BE2C (cell line): Measurements from ENCODE around the gene VAV2.

Experiments
- DNase-seq: peaks from one replicate; pipeline ENCODE4 v3.0.0-alpha.2; 2020
- H3K27me3 ChIP-seq: fragments of 250-450 bp; sonication (Bioruptor Pico); 2 replicates; pipeline ENCODE4 v1.5.1; 2020; ENCODE audit warnings: mild to moderate bottlenecking
- H3K36me3 ChIP-seq: fragments of 250-450 bp; sonication (Bioruptor Pico); 2 replicates; pipeline ENCODE4 v1.5.1; 2020; ENCODE audit warnings: mild to moderate bottlenecking
- H3K4me1 ChIP-seq: fragments of 250-450 bp; sonication (Bioruptor Pico); 2 replicates; pipeline ENCODE4 v1.5.1; 2020
- H3K4me3 ChIP-seq: 2 replicates; pipeline ENCODE4 v1.5.1; 2011; ENCODE audit warnings: low read depth, low read length
- H3K9me3 ChIP-seq: fragments of 250-450 bp; sonication (Bioruptor Pico); 2 replicates; pipeline ENCODE4 v1.5.1; 2020
- CTCF ChIP-seq: IDR thresholded peaks from 2 replicates; pipeline ENCODE4 v1.5.1; 2012; ENCODE audit warnings: mild to moderate bottlenecking, low read depth, low read length

VAV2 gene

GRCh38 chr9:133886563-133887501 is 105.3 kb downstream of the VAV2 start:
- H3K36me3 ChIP-seq: peaks cover 7% of the 10 kb centered on the region; the same call in 1 of the 2 replicates
- H3K4me3 ChIP-seq: no peak overlapping the region
- no peaks in the 10 kb centered on the region for H3K27me3 ChIP-seq
- no peak for DNase-seq
- TF ChIP-seq CTCF: no peak
- no peaks in the 10 kb centered on the region for H3K9me3 ChIP-seq
- peaks cover 64% of the 10 kb centered on the region for H3K4me1 ChIP-seq

GRCh38 chr9:133884907-133885744 is 107.0 kb downstream of the VAV2 start:
- TF ChIP-seq CTCF: no peak
- H3K36me3 ChIP-seq: peaks cover 2% of the 10 kb centered on the region; the same call in 1 of the 2 replicates
- no peak overlapping the region for H3K4me3 ChIP-seq
- H3K4me1 ChIP-seq: peaks cover 76% of the 10 kb centered on the region
- H3K9me3 ChIP-seq: no peaks in the 10 kb centered on the region
- no peaks in the 10 kb centered on the region for H3K27me3 ChIP-seq
- DNase-seq: no peak

- no peak for DNase-seq
- Histone ChIP-seq H3K36me3 (peaks cover 2% of the 10 kb centered on the region; the same call in 1 of the 2 replicates), H3K9me3 (no peaks in the 10 kb centered on the region), H3K4me1 (peaks cover 75% of the 10 kb centered on the region), H3K4me3 (no peak overlapping the region), H3K27me3 (no peaks in the 10 kb centered on the region)
- TF ChIP-seq CTCF: no peak
Observed at GRCh38 chr9:133882849-133883755, 109.0 kb downstream of the VAV2 start.

- no peak overlapping the region for H3K4me3 ChIP-seq
- peaks cover 79% of the 10 kb centered on the region for H3K4me1 ChIP-seq
- H3K36me3 ChIP-seq: no peaks in the 10 kb centered on the region
- TF ChIP-seq CTCF: no peak
- peak; percentile 45 for DNase-seq
- no peaks in the 10 kb centered on the region for H3K27me3 ChIP-seq
- H3K9me3 ChIP-seq: no peaks in the 10 kb centered on the region
Observed at GRCh38 chr9:133881671-133882381, 110.3 kb downstream of the VAV2 start.
